ENCODE results near the gene DDX5.

DNA sequence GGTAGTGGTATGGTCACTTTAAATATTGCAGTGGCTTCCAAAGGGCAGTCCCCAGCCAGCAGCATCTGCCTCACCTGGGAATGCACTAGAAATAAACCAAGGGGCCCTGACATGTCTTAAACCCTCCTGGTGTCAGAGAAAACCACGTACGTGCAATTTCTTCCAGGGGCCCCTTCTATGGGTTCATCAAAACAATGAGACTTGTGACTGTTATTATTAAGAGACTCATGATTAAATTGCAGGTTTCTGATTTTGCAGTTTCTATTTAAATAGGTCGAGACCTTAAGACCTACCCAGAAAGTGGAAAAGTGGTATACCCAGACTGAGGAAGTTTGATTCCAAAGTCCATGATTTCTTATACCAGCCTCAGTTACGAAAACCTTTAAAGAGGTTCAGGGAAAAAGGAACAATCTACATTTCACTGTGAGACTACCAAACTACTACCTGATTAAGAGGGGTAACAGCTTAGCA lies 8.5 kb downstream of the DDX5 start:
- TF ChIP-seq, protein P1, sequence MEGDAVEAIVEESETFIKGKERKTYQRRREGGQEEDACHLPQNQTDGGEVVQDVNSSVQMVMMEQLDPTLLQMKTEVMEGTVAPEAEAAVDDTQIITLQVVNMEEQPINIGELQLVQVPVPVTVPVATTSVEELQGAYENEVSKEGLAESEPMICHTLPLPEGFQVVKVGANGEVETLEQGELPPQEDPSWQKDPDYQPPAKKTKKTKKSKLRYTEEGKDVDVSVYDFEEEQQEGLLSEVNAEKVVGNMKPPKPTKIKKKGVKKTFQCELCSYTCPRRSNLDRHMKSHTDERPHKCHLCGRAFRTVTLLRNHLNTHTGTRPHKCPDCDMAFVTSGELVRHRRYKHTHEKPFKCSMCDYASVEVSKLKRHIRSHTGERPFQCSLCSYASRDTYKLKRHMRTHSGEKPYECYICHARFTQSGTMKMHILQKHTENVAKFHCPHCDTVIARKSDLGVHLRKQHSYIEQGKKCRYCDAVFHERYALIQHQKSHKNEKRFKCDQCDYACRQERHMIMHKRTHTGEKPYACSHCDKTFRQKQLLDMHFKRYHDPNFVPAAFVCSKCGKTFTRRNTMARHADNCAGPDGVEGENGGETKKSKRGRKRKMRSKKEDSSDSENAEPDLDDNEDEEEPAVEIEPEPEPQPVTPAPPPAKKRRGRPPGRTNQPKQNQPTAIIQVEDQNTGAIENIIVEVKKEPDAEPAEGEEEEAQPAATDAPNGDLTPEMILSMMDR (IDR thresholded peaks at IDR 0.05) = peak; percentile 32
- no peak for TF ChIP-seq EZH2 (IDR thresholded peaks at IDR 0.05; ENCODE audit: borderline replicate concordance, insufficient read depth, low read depth, low read length, poor library complexity, severe bottlenecking)
